ENCODE data around the gene WIZ.

WIZ gene

DNA sequence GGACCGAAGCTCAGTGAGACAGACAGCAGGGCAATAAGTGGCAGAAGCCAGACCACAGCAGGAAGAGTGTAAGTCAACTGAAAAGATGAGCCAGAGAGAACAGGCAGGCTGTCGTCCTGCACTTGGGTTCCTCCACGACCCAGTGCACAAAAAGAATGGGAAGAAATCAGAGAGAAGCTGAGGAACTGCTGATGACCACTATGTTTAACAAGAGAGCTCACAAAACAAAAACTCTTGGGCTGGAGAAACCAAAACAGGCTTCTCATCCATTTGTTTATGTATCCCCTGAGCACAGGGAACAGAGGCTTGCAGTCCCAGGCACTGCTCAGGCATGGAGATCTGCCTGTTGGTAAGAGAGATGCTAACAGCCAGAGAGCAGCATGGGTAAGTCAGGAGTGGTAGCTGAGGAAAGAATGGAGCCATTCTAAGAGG, 45.0 kb downstream of the WIZ start:
- Mint-ChIP-seq H3K4me3 (no peak overlapping the region), H3K4me1 (peaks cover 22% of the 10 kb centered on the region), H3K9me3 (no peaks in the 10 kb centered on the region), H3K27me3 (ENCODE audit: low read depth) (no peaks in the 10 kb centered on the region), H3K27ac (peak overlapping the region in 2 of 3 experiments; percentile 47 to 51), H3K36me3 (ENCODE audit: low read depth) (peaks cover 44% of the 10 kb centered on the region)
- TF ChIP-seq CTCF (IDR thresholded peaks at IDR 0.05; ENCODE audit: unreplicated experiment in 3 of 3), result no peak

GRCh38 chr19:15404097-15404779, 45.5 kb downstream of the WIZ start:
- H3K27me3 Mint-ChIP-seq (ENCODE audit: low read depth), result no peaks in the 10 kb centered on the region
- no peak for TF ChIP-seq CTCF (IDR thresholded peaks at IDR 0.05; ENCODE audit: unreplicated experiment in 3 of 3)
- peaks cover 45% of the 10 kb centered on the region for H3K36me3 Mint-ChIP-seq (ENCODE audit: low read depth)
- H3K4me1 Mint-ChIP-seq, result peaks cover 20% of the 10 kb centered on the region
- no peaks in the 10 kb centered on the region for H3K9me3 Mint-ChIP-seq
- H3K4me3 Mint-ChIP-seq, result no peak overlapping the region
- H3K27ac Mint-ChIP-seq, result peak overlapping the region in 1 of 3 experiments; percentile 51

- H3K27ac Mint-ChIP-seq, result no peak overlapping the region
- H3K4me1 Mint-ChIP-seq, result peaks cover 17% of the 10 kb centered on the region
- H3K4me3 Mint-ChIP-seq, result no peak overlapping the region
- no peaks in the 10 kb centered on the region for H3K9me3 Mint-ChIP-seq
- H3K27me3 Mint-ChIP-seq (ENCODE audit: low read depth), result no peaks in the 10 kb centered on the region
- TF ChIP-seq CTCF (IDR thresholded peaks at IDR 0.05; ENCODE audit: unreplicated experiment in 3 of 3), result no peak
- H3K36me3 Mint-ChIP-seq (ENCODE audit: low read depth), result peaks cover 41% of the 10 kb centered on the region
These were observed 46.6 kb downstream of the WIZ start for GRCh38 chr19:15403151-15403531.

- Mint-ChIP-seq H3K9me3 (no peaks in the 10 kb centered on the region), H3K4me3 (no peak overlapping the region), H3K27me3 (ENCODE audit: low read depth) (no peaks in the 10 kb centered on the region), H3K36me3 (ENCODE audit: low read depth) (peaks cover 41% of the 10 kb centered on the region), H3K4me1 (peaks cover 17% of the 10 kb centered on the region), H3K27ac (no peak overlapping the region)
- TF ChIP-seq CTCF (IDR thresholded peaks at IDR 0.05; ENCODE audit: unreplicated experiment in 3 of 3), result no peak
These were observed 47.2 kb downstream of the WIZ start for GRCh38 chr19:15402411-15403150.

DNA sequence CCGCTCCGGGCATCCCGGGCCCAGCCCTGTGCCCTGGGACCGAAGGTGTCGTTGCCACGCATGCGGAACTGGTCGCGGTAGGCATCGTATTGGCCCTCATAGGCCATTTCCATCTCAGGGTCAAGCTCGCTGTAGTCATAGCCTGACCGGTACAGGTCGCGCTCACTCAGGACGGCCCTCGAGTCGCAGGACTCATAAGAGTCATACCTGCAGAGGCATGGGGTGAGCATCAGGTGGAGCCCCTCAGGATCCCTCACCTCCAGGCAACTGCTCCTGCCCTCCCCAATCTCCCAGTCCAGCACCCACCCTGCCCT, 48.4 kb downstream of the WIZ start:
- H3K9me3 Mint-ChIP-seq, result no peaks in the 10 kb centered on the region
- no peak for TF ChIP-seq CTCF (IDR thresholded peaks at IDR 0.05; ENCODE audit: unreplicated experiment in 3 of 3)
- H3K27me3 Mint-ChIP-seq (ENCODE audit: low read depth), result no peaks in the 10 kb centered on the region
- peaks cover 52% of the 10 kb centered on the region for H3K36me3 Mint-ChIP-seq (ENCODE audit: low read depth)
- no peak overlapping the region for H3K4me3 Mint-ChIP-seq
- H3K27ac Mint-ChIP-seq, result no peak overlapping the region
- H3K4me1 Mint-ChIP-seq, result peaks cover 17% of the 10 kb centered on the region
